Stimulated activated CD8-positive, alpha-beta memory T cell treated with anti-CD3 and anti-CD28 coated beads, Interleukin-12 subunit alpha, Interleukin-12 subunit beta, amount 100 ng/mL, for 24 hours (primary cell): ENCODE data around the gene SAE1.
"Not testable (repeated sequence)": the region's sequence is repeated elsewhere in the genome, so short reads cannot be mapped to it uniquely, and the experiment has no call there.

Experiments
- DNase-seq: peaks from one replicate; pipeline ENCODE4 v3.0.0-alpha.2; 2020; ENCODE audit errors: extremely low read depth

Gene SAE1

GRCh38 chr19:47130120-47130588 lies 481 bp upstream of the SAE1 start:
- DNase-seq: no peak

DNA sequence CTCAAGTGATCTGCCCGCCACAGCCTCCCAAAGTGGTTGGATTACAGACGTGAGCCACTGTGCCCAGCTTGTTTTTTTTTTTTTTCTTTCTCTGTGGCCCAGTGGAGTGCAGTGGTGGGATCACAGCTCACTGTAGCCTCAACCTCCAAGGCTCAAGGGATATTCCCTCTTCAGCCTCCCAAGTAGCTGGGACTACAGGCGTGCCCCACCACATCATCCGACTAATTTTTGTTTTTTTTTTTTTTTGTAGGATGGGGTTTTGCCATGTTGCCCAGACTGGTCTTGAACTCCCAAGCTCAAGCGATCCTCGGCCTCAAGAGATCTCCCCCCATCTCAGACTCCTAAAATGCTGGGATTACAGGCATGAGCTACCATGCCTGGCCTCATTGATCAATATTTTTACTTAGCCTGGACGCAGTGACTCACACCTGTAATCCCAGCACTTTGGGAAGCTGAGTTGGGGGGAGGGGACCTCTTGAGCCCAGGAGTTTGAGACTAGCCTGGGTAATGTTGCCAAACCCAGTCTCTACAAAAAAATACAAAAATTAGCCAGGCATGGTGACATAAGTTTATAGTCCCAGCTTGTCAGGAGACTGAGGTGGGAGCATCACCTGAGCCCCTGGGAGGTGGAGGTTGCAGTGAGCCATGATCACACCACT lies 1.7 kb downstream of the SAE1 start:
- no peak for DNase-seq

GRCh38 chr19:47133021-47133471 lies 2.4 kb downstream of the SAE1 start:
- DNase-seq: no peak

- DNase-seq: no peak
Observed at GRCh38 chr19:47134545-47134944, 3.9 kb downstream of the SAE1 start.

DNA sequence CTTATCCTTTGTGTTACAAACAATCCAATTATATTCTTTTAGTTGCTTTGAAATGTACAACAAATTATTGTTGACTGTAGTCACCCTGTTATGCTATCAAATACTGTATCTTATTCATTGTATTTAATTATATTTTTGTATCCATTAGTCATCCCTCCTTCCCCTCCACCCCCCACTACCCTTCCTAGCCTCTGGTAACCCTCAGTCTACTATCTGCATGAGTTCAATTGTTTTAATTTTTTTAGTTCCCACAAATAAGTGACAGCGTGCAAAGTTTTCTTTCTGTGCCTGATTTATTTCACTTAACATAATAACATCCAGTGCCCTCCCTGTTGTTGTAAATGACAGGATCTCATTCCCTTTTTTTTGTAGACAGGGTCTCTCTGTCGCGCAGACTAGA lies 4.5 kb downstream of the SAE1 start:
- no peak for DNase-seq

DNA sequence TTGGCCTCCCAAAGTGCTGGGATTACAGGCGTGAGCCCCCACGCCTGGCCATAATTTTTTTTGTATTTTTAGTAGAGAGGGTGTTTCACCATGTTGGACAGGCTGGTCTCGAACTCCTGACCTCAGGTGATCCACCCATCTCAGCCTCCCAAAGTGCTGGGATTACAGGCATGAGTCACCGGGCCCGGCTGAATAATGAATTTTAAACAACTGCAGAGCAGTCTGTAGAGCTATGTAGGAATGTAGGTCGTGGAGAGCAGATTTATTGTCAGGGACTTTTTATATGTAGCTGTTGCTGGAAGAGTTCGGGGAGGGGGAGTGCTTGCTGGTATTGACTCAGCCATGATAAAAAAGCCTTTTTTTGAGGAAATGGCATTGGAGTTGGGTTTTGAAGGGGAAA lies 10.6 kb downstream of the SAE1 start:
- not testable (repeated sequence) for DNase-seq

DNA sequence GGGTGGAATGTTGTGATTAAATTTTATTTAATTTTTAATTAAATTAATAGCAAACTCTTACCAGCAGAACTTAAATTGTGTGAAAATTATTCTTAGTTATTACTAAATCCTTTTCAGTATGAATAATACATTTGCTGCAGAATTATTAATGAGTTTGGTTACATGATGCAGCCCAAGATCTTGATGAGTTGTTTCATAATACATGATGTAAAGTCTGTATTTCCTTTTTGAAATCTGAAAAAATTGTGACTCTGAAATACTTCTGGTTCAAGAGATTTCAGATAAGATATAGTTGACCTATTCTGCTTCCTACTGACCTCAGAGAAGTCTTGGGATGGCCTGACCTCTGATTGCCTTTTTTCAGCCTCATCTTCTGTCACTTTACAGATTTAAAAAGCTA lies 11.1 kb downstream of the SAE1 start:
- no peak for DNase-seq

DNA sequence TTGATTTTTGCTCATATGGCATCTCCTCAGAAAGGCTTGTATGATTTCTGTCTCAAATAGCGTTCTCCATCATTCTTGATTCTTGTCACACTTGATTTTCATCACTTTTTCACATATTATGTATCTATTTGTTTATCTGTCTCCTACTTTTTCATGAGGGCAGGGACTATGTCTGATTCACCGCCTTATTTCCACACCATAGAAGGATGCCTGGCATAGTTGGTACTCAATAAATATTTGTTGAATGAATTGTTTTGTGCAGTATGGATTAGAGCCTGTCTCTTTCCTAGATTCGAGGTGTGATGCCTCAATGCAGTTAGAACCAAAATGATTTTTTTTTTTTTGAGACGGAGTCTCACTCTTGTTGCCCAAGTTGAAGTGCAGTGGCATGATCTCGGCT lies 12.1 kb downstream of the SAE1 start:
- DNase-seq: no peak

DNA sequence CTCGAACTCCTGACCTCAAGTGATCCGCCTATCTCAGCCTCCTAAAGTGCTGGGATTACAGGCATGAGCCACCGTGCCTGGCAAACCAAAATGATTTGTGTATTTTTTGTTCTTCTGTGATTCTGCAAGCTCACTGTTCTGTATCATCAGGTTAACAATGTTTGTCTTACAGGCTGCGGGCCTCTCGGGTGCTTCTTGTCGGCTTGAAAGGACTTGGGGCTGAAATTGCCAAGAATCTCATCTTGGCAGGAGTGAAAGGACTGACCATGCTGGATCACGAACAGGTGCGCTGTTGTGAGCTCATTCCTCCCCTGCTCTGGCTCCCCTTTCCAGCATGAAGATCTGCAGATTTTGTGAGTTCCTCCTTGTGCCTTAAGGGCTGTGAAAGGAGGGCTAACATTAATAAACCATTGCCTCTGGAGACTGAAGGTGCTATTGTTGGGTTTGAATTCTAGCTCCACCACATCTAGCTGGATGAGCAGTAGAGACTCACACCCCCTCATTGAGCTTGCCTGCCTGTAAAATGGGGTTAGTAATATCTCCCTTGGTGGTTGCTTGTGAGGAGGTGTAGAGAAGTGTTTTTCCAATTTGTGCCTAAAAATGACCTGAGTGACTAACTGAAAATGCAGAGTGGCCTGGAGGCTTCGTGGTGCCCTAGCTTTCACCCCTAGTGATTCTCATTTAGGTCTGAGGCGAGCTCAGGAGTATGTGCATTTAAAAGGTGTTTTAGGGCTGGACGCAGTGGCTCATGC lies 12.9 kb downstream of the SAE1 start:
- DNase-seq: no peak

GRCh38 chr19:47144630-47145029 lies 14.0 kb downstream of the SAE1 start:
- no peak for DNase-seq

DNA sequence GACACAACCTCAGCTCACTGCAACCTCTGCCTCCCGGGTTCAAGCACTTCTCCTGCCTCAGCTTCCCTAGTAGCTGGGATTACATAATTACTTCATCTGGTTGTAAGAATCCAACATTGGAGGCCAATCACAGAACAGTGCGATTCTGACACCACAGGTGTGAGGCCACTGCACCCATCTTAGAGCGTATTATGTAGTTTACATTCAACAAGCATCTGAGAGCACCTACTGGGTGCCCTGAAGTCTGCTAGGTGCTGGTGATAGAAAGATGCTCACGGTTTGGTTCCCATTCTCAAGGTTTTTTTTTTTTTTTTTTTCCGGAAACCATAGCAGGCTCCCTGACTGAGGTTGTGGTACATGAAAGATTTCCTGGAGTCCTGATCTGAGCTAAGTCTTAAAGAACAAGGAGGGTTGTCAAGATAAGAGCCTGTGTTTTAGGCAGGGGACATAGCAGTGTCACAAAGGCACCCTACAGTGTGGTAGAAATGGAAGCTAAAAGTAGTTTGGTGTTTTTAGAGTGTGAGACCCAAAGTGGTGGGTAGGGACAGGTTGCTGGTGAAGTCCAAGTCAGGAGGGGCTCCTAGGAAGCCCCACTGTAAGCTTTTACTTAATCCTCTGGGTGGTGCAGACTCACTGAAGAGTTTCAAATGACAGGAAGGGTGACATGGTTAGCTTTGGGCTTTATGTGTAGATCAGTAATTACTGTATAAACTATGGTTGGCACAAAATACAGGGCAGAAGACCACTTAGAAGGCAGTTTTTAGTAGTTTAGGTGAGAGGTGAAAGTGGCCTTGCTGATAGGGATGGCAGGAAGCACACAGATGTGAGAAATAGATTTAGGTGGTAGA lies 15.2 kb downstream of the SAE1 start:
- no peak for DNase-seq

GRCh38 chr19:47146920-47147319 lies 16.3 kb downstream of the SAE1 start:
- DNase-seq: no peak

DNA sequence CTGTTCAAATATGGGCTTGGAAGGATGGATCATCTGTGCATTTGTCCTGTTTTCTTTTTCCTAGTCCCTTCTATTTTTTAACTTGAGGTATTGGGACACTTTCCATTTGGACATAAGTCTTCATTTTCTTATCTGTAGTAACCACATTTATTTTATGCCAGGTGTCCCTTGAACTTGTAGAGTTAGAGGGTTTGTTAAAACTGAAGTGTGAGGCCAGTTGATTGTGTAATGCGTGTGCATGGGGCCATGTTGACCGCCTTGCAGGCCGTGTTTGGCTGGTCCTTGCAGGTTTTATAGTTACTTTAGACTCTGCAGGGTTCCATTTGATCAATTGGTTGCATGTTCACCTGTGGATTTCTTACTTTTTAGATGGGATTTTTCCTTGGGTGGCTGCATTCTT lies 21.0 kb downstream of the SAE1 start:
- no peak for DNase-seq

GRCh38 chr19:47152205-47152604 lies 21.6 kb downstream of the SAE1 start:
- no peak for DNase-seq

GRCh38 chr19:47152632-47153031 lies 22.0 kb downstream of the SAE1 start:
- no peak for DNase-seq

DNA sequence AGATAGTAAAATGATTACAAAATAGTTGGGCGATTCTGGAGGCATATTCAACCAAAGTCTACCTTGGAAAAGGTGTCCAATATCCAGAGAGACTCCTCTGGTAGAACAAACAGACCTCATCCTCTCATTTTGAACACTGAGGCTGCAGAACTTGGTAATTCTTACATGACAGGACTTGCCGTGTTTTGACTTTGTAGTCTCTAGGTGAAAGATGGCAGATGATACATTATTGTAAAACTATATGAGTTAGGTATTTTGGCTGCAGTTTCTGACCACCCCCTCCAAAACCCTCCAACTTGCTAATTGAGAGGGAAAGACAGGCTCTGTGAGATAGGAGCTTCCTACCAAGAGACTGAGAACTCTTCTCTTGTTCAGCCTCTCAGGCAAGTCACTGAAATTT lies 22.6 kb downstream of the SAE1 start:
- no peak for DNase-seq

- DNase-seq: no peak
Observed at GRCh38 chr19:47155148-47155547, 24.5 kb downstream of the SAE1 start.

DNA sequence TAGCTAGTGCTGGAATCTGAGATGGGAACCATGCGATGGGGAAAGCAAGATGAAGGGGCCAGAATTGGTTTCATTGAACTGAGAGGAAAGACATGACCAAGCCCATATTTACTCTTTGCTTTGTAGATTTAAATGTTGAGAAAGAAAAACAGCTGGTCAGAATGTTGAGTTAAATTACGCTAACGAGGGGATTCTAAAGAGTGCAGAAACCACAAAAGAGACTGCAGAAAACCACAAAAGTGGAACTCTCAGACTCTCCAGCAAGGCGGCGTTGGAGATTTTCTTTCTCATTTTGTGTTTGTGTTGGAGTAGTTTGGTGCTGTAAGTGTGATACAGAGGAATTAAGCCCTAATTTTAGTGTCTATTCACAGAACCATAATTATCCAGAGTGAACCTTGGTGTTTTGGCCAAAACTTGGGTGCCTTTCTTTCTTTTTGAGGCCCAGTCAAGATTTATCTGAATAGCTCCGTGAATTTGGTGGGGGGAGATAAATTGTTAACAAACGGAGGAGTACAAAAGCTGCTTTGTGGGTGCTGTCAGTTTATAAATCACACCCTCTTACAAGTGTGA lies 26.3 kb downstream of the SAE1 start:
- no peak for DNase-seq

DNA sequence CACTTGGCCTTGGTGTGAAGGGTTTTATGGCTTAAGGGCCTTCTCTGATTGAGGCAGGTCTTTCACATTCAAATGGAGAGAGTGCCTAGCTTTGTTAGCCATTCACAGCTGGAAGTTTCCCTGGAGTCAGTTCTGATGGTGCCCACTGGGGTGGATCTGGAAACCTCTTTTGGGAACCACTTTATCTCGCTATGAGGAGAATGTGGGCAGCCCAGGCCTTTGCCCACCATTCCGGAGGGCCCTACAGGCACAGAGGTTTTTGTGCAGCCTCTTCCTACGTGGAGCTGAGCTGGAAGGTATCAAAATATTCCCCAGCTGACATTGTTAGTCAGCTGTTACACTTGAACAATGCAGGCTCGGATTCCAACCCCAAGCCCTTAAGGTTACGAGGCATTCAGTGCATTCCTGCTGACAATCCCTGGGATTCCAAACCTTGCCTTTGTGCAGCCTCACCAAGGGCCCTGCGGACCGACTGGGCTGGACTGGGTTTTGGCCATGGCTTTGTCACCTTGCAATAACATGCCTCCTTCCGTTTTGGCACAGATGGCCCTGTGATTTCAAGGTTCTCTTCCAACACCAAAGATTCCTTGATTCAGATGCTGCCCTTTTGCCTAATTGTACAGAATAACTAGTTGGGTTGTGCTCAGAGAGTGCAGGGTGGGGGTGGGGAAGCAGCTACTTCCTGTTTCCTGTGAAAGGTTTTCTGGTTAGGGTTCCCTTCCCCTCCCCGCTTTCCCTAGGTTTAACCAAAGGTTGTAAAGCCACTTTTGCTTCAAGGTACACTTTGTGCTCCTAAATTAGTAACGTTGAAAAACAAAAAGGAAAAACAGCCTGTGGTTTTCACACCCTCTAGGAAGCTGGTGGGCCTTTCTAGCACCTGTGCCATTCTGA lies 27.0 kb downstream of the SAE1 start:
- no peak for DNase-seq

- no peak for DNase-seq
Observed at GRCh38 chr19:47158367-47158791, 27.7 kb downstream of the SAE1 start.

DNA sequence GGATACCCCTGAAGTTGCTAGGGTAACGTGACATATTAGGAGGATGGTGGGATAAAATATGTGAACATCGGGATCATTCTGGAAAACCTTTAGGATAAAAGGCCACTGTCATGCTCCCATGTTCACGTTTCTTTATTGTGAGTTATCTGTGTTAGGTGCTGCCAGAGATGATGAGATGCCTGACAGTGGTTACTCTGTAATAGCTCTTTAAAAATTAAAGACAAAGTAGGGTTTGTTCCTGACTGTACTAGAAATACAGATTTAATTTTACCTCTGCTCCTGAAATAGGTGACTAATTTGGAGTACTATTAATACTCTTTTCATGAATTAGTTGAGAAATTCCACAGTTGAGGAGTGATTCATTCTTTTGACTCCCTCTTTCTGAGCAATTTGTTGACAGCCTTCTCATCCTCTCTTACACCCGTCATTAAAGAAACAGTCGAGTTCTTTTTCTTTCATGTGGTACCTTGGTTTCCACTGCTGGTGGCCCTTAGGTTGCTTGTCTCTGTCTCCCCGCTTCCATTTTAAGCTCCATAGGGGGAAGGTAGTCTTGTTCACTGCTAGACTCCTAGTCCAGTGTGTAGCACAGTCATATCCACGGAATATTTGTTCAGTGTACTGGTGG lies 28.4 kb downstream of the SAE1 start:
- no peak for DNase-seq
